ENCODE results near the gene SH2D4B. TPM values are rescaled to one million over a fixed set of nuclear protein-coding genes. Genes with fewer than 3 reads are reported as not detected.

SH2D4B gene
- polyA plus RNA-seq, 1 donor from 2014 or later, result 1.4 TPM

- Histone ChIP-seq H3K79me2 (replicated peaks; ENCODE audit: insufficient read depth, low read length) (no peaks in the 10 kb centered on the region), H3K27ac (ENCODE audit: low read length) (no peak overlapping the region), H2AFZ (ENCODE audit: low read depth, low read length) (no peak overlapping the region), H3K9me3 (ENCODE audit: low read length) (no peaks in the 10 kb centered on the region), H3F3A (ENCODE audit: insufficient read depth, low read length, poor library complexity, severe bottlenecking) (no peaks in the 10 kb centered on the region), H3K9ac (ENCODE audit: low read length) (no peak overlapping the region), H3K9me2 (ENCODE audit: insufficient read depth, low read length) (no peaks in the 10 kb centered on the region), H3K4me3 (ENCODE audit: low read length) (no peak overlapping the region), H3K4me2 (ENCODE audit: low read length) (no peak overlapping the region), H3K36me3 (ENCODE audit: insufficient read depth, low read length) (peaks cover 7% of the 10 kb centered on the region), H4K20me1 (ENCODE audit: insufficient read depth) (no peaks in the 10 kb centered on the region), H3K27me3 (ENCODE audit: insufficient read depth, low read depth, low read length) (no peaks in the 10 kb centered on the region)
- TF ChIP-seq EZH2 (IDR thresholded peaks at IDR 0.05; ENCODE audit: borderline replicate concordance, insufficient read depth, low read length, poor library complexity, severe bottlenecking) (no peak), SMC3 (conservative IDR thresholded peaks at IDR 0.05; ENCODE audit: poor library complexity) (no peak), RAD21 (conservative IDR thresholded peaks at IDR 0.05) (no peak), EP300 (conservative IDR thresholded peaks at IDR 0.05; ENCODE audit: poor library complexity, severe bottlenecking) (no peak), POLR2AphosphoS5 (IDR thresholded peaks at IDR 0.05) (no peak), TAF1 (IDR thresholded peaks at IDR 0.05; ENCODE audit: low read depth) (no peak)
Observed at GRCh38 chr10:80513106-80513505, 24.6 kb upstream of the SH2D4B start.

DNA sequence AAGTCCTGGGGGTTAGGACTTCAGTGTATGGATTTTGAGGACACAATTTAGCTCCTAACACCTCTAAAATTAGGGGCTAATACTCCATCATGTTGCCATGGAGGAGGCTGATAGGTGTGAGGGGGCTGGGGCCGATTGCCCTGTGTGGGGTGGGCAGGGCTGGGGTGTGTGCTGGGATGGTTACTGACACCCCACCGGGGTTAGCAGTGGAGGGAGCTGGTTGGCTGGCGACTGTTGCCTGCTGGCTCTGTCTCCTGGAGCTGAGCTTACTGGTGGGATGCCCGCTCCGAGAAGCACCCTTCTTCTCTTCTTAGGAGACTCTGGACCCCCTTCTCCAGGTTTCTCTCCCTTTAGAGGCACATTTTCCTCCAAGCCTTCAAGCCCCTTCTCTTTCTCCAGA lies 22.2 kb upstream of the SH2D4B start:
- no peak overlapping the region for H3K27ac ChIP-seq (ENCODE audit: low read length)
- H3K27me3 ChIP-seq (ENCODE audit: insufficient read depth, low read depth, low read length), result no peaks in the 10 kb centered on the region
- H2AFZ ChIP-seq (ENCODE audit: low read depth, low read length), result no peak overlapping the region
- no peaks in the 10 kb centered on the region for H3K79me2 ChIP-seq (replicated peaks; ENCODE audit: insufficient read depth, low read length)
- H4K20me1 ChIP-seq (ENCODE audit: insufficient read depth), result no peaks in the 10 kb centered on the region
- no peaks in the 10 kb centered on the region for H3K9me2 ChIP-seq (ENCODE audit: insufficient read depth, low read length)
- no peak for TF ChIP-seq REST (IDR thresholded peaks at IDR 0.05; ENCODE audit: borderline replicate concordance)
- TF ChIP-seq EP300 (conservative IDR thresholded peaks at IDR 0.05; ENCODE audit: poor library complexity, severe bottlenecking), result no peak
- no peak for TF ChIP-seq MXI1 (conservative IDR thresholded peaks at IDR 0.05; ENCODE audit: poor library complexity, severe bottlenecking)
- TF ChIP-seq SMC3 (conservative IDR thresholded peaks at IDR 0.05; ENCODE audit: poor library complexity), result no peak
- TF ChIP-seq, protein P1, sequence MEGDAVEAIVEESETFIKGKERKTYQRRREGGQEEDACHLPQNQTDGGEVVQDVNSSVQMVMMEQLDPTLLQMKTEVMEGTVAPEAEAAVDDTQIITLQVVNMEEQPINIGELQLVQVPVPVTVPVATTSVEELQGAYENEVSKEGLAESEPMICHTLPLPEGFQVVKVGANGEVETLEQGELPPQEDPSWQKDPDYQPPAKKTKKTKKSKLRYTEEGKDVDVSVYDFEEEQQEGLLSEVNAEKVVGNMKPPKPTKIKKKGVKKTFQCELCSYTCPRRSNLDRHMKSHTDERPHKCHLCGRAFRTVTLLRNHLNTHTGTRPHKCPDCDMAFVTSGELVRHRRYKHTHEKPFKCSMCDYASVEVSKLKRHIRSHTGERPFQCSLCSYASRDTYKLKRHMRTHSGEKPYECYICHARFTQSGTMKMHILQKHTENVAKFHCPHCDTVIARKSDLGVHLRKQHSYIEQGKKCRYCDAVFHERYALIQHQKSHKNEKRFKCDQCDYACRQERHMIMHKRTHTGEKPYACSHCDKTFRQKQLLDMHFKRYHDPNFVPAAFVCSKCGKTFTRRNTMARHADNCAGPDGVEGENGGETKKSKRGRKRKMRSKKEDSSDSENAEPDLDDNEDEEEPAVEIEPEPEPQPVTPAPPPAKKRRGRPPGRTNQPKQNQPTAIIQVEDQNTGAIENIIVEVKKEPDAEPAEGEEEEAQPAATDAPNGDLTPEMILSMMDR (IDR thresholded peaks at IDR 0.05; ENCODE audit: poor library complexity, severe bottlenecking), result no peak
- TF ChIP-seq EZH2 (IDR thresholded peaks at IDR 0.05; ENCODE audit: borderline replicate concordance, insufficient read depth, low read length, poor library complexity, severe bottlenecking), result no peak
- TF ChIP-seq POLR2AphosphoS5 (IDR thresholded peaks at IDR 0.05), result no peak
- no peak for TF ChIP-seq TAF1 (IDR thresholded peaks at IDR 0.05; ENCODE audit: low read depth)
- H3K4me3 ChIP-seq (ENCODE audit: low read length), result no peak overlapping the region
- no peak overlapping the region for H3K9ac ChIP-seq (ENCODE audit: low read length)
- H3K4me2 ChIP-seq (ENCODE audit: low read length), result no peak overlapping the region
- H3K36me3 ChIP-seq (ENCODE audit: insufficient read depth, low read length), result peaks cover 11% of the 10 kb centered on the region
- no peaks in the 10 kb centered on the region for H3F3A ChIP-seq (ENCODE audit: insufficient read depth, low read length, poor library complexity, severe bottlenecking)
- no peaks in the 10 kb centered on the region for H3K9me3 ChIP-seq (ENCODE audit: low read length)
